Glomerular visceral epithelial cell (primary cell): ENCODE measurements around the gene ZNF175.
"Not testable (repeated sequence)": the region's sequence is repeated elsewhere in the genome, so short reads cannot be mapped to it uniquely, and the experiment has no call there.

Source experiments
- DNase-seq: peaks from one replicate; pipeline ENCODE4 v3.0.0-alpha.2; 2016; ENCODE audit errors: extremely low spot score

Gene ZNF175

DNA sequence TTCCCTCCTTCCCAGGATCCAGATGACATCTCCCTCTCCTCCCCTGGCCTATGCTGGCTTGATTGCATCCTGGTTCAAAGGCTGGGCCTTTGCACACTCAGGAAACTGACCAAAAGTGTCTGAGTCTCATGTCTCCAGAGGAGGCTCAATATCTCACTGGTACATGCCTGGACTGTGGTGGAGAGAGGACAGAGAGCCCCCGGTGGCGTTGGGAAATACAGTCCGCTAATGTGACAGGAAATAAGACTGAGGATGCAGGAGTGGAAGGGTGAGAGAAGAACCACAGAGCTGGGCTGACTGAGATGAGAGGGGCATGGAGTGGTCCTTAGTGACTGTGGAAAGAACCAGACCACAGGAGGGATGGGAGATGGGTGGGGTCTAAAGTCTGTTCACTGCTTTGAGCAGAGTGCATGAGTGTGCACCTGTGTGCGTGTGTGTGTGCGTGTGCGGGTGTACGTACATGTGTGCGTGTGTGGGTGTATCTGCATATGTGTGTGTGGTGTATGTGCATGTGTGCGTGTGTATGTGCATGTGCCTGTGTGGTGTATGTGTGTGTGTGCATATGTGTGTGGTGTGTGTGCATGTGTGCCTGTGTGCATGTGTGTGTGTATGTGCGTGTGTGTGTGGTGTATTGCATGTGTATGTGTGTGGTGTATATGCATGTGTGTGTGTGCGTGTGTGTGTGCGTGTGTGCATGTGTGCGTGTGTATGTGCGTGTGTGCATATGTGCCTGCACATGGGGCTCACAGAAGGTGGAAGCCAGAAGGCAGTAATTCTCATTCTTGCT, 57.3 kb downstream of the ZNF175 start:
- DNase-seq = no peak

DNA sequence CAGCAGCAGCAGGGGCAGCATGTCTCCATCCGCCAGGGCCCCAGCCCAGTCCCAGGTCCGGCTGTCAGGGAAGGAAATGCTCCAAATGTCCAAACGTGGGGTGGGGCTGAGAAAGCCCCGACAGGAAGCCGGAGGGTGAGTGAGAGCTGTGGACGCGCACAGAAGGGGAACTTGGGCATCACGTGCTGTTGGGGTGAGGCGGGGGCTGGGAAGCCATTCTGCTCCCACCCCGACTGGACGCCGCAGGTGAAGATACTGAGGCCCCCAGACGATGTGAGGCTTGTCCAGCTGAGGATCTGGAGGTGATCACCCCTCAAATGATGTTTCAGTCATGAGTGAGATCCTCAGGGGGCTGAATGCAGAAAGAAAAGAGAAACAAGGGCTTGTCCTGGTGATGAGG, 59.2 kb downstream of the ZNF175 start, which contains the start of gene SIGLEC5:
TSS of gene SIGLEC5 (minus strand) at position 87 of the 400 bp plus-strand sequence. CDS start at position 21, 66 bp downstream.
- not testable (repeated sequence) for DNase-seq

DNA sequence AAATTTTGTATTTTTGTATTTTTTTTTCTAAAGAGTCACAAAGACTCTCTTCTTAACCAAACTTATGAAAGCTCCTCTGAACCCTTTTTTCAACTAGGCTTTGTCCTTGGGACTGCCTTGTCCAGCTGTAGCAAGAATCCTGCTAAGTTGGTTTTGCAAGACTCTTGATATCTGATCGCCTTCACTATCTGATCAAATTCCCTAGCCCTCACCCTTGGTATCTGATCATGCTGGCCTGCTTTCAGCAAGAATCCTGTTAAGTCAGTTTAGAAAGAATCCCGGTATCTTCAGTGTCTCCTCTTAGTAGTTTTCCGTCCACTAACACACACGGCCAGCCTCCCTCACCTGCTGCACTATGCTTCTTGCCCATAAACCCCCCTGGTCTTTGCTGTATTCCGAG, 61.0 kb downstream of the ZNF175 start:
- DNase-seq = no peak

DNA sequence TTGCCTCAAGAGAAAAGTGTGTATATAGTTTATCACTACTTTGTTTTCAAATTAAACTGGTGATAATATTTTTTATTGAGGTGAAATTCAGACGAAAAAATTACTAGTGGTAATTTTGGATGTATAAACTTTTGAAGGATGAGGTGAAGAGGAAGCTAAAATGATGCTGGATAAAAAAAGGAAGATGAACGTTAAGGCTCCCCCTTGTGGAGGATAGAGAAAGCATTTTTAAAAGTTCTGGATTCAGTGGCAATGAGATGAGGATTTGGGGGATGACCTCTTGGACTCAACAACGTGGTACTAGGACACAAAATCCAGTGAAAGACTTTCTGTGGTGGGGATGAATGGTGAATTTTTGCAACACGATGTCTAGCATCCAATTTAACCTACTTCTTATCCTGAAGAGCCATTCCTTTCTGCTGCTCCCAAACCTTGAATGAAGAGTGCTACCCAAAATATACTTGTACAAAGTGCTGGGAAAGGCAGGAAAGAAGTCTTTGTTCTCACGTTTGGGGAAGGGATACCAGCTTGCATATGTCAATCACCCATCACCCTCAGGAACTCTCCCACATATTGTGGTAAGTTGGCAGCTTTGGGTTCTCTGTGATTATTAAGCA, 66.4 kb downstream of the ZNF175 start:
- DNase-seq = peak; percentile 22

DNA sequence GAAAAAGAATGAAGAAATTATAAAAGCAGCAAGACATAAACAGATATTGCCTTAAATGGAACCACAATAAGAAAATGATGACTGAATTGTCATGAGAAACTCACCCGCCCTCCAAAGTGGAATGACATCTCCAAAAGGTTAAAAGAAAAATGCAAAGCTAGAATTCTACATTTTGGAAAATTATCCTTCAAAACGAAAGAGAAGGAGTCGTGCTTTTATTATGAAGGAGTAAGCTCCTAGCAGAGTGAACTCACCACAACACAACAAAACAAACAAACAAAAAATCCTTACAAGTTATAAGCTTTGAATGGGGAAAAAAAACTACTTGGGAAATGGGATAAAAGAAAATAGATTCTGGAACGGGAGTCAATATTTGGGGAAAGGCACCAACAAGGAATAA, 68.8 kb downstream of the ZNF175 start:
- DNase-seq = no peak

DNA sequence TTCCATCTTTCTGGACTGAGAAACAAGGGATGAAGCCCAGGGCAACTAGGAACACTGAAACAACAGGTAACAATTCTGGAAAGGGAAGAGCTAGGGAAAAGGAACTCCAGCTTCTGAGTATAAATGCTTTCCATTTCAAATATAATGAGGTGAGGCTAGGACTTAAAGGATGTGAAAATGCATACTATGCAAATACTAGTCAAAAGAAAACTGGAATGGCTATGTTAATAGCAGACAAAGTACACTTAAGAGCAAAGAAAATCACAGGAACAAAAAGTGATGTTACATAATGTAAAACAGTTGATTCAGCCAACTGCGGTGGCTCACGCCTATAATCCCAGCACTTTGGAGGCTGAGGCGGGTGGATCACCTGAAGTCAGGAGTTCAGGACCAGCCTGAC, 69.3 kb downstream of the ZNF175 start:
- DNase-seq = no peak

DNA sequence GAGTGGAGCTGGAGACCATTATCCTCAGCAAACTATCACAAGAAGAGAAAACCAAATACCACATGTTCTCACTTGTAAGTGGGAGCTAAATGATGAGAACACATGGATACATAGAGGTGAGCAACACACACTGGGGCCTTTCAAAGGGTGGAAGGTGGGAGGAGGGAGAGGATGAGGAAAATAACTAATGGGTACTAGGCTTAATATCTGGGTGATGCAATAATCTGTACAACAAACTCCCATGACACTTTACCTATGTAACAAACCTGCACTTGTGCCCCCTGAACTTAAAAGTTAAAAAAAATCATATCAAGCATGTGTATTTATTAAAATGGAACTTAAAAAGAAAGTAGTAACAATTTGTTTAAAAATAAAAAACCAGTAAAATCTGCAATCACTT, 70.6 kb downstream of the ZNF175 start:
- DNase-seq = no peak
